ENCODE measurements around the gene RAD23A. TPM values are rescaled to one million over a fixed set of nuclear protein-coding genes. Genes with fewer than 3 reads are reported as not detected.

The RAD23A gene
- total and polyA plus RNA-seq, 4 experiments from 2014 or later: 77.0 to 105 (median 93.5) TPM

DNA sequence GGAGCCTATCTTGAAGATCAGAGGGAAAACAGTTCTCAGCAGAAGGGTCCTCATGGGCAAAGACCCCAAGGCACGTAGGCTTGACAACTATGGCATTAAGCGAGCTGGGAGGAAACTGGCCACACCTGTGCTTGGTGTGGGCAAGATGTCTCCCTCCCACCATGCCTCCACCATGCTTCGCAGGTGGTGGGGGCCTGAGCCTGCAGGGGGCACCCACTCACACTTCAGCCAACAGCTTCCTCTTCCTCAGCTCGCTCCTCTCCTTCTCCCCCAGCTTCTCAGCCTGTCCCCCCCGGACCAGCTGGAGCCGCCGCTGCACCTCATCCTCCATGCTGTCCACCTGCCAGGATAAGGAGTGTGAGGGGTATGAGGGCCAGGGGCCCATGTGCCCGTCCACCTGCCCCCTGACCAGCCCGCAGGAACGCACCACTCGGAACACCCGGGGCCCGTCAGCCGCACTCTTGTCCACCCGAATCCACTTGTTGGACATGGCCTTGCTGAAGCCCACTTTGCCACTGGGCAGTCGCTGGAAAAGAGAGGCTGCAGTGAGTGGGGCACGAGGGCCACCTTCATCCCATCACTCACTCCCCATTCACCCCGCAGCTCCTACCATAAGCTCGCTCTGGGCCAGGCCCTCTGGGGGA is 15.5 kb upstream of the RAD23A start:
- Mint-ChIP-seq H3K27me3 (no peaks in the 10 kb centered on the region), H3K4me1 (peaks cover 14 to 27% (median 22%) of the 10 kb centered on the region in 4 donors), H3K27ac (no peak overlapping the region), H3K9me3 (no peaks in the 10 kb centered on the region), H3K4me3 (peak overlapping the region in 1 of 8 donors; percentile 17), H3K36me3 (peaks cover 18 to 40% of the 10 kb centered on the region in 2 donors)
- Histone ChIP-seq H3K4me3 (ENCODE audit: low read length in 2 of 2) (no peak overlapping the region), H3K36me3 (ENCODE audit: insufficient read depth, low read length) (peaks cover 40% of the 10 kb centered on the region), H3K9me3 (ENCODE audit: control insufficient read depth in 1 of 2, low read length in 2 of 2) (no peaks in the 10 kb centered on the region), H3K27me3 (ENCODE audit: insufficient read depth, low read length) (no peaks in the 10 kb centered on the region), H3K27ac (ENCODE audit: low read depth, low read length) (no peak overlapping the region), H3K4me1 (ENCODE audit: insufficient read depth, low read length) (peaks cover 24% of the 10 kb centered on the region)
- ChIA-PET POLR2A (ENCODE audit: partially characterized antibody) (interaction anchor here (0.6 to 1.4 kb wide), 3 partner anchors 9 to 39 kb away, joined by 3 to 4 read pairs (median 3); partner anchors contain the start of genes CALR and GCDH), CTCF (ENCODE audit: partially characterized antibody) (interaction anchor here (1.1 to 2.3 kb wide), 2 partner anchors 10 to 35 kb away, joined by 3 to 8 read pairs; no protein-coding TSS in a partner anchor)
- DNase-seq: no peak
- intact Hi-C loops (cut with micrococcal nuclease): loop anchor here (10.0 kb wide), 1 partner anchor 195 kb away; the partner anchor contains the start of genes GET3 and TRIR

DNA sequence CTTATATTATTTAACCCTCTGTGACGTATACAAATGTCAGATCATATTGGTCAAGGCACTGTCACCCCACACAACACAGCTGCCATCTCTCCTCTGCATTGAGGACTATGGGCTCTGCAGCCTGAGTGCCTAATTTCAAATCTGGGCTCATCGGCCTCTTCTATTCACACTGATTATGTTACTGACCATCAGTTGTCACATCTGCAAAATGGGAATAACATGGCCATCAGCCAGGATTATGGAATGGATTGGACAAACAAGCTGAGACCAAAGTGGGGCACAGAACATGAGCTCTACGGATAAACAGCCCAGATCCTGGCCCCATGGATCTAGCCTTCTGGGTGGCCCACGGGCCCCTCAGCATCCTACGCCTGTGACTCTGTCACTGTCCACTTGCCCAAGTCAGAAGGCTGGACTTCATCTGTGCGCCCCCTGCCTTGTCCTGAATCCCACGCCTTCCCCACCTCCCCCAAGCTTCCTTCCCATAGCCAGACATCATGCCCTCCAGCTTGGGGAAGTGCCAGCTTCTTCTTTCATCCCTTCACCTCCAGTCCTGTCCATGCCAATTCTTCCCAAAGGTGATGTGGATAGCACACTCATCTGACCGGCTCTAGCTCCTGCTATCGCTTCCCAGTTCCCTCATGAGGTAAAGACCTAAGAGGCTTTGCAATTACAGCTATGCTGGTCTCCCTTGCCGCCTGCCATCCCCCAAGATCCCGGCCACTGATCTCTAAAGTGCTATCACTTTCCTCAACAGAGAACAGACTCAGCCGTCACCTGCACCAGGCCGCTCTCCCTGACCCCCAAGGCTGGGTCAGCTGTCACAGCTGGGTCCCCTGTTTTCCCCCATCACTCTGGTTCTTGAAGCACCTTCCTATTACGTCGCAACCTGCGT is 13.0 kb upstream of the RAD23A start:
- no peaks in the 10 kb centered on the region for H3K9me3 ChIP-seq (ENCODE audit: control insufficient read depth in 1 of 2, low read length in 2 of 2)
- peaks cover 10 to 28% of the 10 kb centered on the region in 2 donors for H3K36me3 Mint-ChIP-seq
- ChIA-PET POLR2A (ENCODE audit: partially characterized antibody) (interaction anchor here (0.7 to 3.5 kb wide), 12 partner anchors 9 to 252 kb away, joined by 3 to 41 read pairs (median 6); partner anchors contain the start of genes GCDH, JUNB, RAD23A and SYCE2), CTCF (ENCODE audit: partially characterized antibody) (interaction anchor here (1.3 to 2.3 kb wide), 9 partner anchors 13 to 172 kb away, joined by 3 to 15 read pairs (median 5); partner anchors contain the start of genes GCDH and SYCE2)
- peaks cover 17 to 31% (median 25%) of the 10 kb centered on the region in 4 donors for H3K4me1 Mint-ChIP-seq
- H3K27me3 Mint-ChIP-seq: no peaks in the 10 kb centered on the region
- no peak for DNase-seq
- H3K4me3 Mint-ChIP-seq: peak overlapping the region; percentile 94 to 99 (median 97)
- peak overlapping the region; percentile 80 to 86 for H3K4me3 ChIP-seq (ENCODE audit: low read length in 2 of 2)
- H3K27me3 ChIP-seq (ENCODE audit: insufficient read depth, low read length): no peaks in the 10 kb centered on the region
- intact Hi-C loops (cut with micrococcal nuclease): loop anchor here (1.0 to 10.0 kb wide), 3 partner anchors 13 to 198 kb away; partner anchors contain the start of genes GET3, RAD23A and TRIR
- peak overlapping the region; percentile 62 to 97 (median 96) for H3K27ac Mint-ChIP-seq
- peaks cover 30% of the 10 kb centered on the region for H3K4me1 ChIP-seq (ENCODE audit: insufficient read depth, low read length)
- peaks cover 29% of the 10 kb centered on the region for H3K36me3 ChIP-seq (ENCODE audit: insufficient read depth, low read length)
- peak overlapping the region; percentile 71 for H3K27ac ChIP-seq (ENCODE audit: low read depth, low read length)
- no peaks in the 10 kb centered on the region for H3K9me3 Mint-ChIP-seq

DNA sequence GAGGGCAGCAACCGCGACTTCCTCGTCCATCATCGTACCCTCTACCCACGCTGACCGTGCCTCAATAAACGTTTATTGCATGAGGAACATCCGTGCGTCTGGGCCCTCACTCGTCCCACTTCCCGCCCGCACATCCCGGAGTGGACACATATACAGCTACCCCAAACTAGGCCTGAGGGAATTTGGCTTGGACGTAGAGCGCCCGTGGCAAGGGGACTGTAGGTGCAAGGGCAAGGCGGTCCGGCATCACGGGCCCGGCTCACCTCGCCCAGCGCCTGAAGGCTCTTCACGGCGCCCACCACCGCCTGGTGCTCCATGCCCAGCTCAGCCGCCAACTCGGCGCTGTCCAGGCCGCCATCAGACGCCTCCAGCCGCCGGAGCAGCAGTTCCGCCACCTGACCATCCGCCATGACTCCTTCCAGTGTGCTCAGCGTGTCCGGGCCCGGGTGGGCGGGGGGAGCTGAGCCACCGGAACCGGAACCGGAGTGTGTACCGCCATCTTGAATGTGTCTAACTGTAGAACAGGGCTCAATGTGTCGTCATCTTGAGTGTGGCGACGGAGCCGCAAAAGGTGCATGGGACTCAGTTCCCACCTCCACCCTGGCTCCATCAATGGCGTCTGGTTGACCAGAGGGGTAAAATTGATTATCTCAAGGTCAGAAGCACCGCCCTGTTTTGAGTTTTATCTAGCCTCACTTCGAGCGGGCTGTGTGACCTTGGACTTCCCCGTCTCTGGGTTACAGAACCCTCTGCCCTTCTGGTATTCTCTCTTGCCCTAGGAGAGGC is 12.2 kb upstream of the RAD23A start, which contains the start of gene FARSA:
Gene FARSA (minus strand): TSS at position 425 of the 786 bp plus-strand sequence. CDS start 15 bp downstream, at position 410.
- H3K27me3 Mint-ChIP-seq: no peaks in the 10 kb centered on the region
- Histone ChIP-seq H3K27ac (ENCODE audit: low read depth, low read length) (peak within 1 kb of the TSS; percentile 71), H3K4me1 (ENCODE audit: insufficient read depth, low read length) (peaks cover 34% of the 10 kb centered on the region), H3K4me3 (ENCODE audit: low read length in 2 of 2) (peak within 1 kb of the TSS; percentile 80 to 86), H3K27me3 (ENCODE audit: insufficient read depth, low read length) (no peaks in the 10 kb centered on the region), H3K9me3 (ENCODE audit: control insufficient read depth in 1 of 2, low read length in 2 of 2) (no peaks in the 10 kb centered on the region), H3K36me3 (ENCODE audit: insufficient read depth, low read length) (peaks cover 23% of the 10 kb centered on the region)
- peaks cover 0 to 2% (median 0%) of the 10 kb centered on the region in 8 donors for H3K9me3 Mint-ChIP-seq
- peak within 1 kb of the TSS; percentile 79 to 97 (median 96) for H3K27ac Mint-ChIP-seq
- ChIA-PET POLR2A (ENCODE audit: partially characterized antibody) (interaction anchor here (1.2 to 3.5 kb wide), 11 partner anchors 9 to 166 kb away, joined by 3 to 41 read pairs (median 6); partner anchors contain the start of genes GCDH, JUNB, RAD23A and SYCE2), CTCF (ENCODE audit: partially characterized antibody) (interaction anchor here (1.2 to 2.3 kb wide), 10 partner anchors 14 to 171 kb away, joined by 3 to 15 read pairs (median 4); partner anchors contain the start of genes GCDH and SYCE2)
- DNase-seq: peak; percentile 79 to 92 (median 80)
- H3K36me3 Mint-ChIP-seq: peaks cover 5 to 27% of the 10 kb centered on the region in 2 donors
- H3K4me3 Mint-ChIP-seq: peak within 1 kb of the TSS; percentile 94 to 99 (median 97)
- intact Hi-C loops (cut with micrococcal nuclease): loop anchor here (1.0 to 10.0 kb wide), 3 partner anchors 12 to 199 kb away; partner anchors contain the start of genes GET3, RAD23A and TRIR
- H3K4me1 Mint-ChIP-seq: peaks cover 18 to 40% (median 28%) of the 10 kb centered on the region in 4 donors

DNA sequence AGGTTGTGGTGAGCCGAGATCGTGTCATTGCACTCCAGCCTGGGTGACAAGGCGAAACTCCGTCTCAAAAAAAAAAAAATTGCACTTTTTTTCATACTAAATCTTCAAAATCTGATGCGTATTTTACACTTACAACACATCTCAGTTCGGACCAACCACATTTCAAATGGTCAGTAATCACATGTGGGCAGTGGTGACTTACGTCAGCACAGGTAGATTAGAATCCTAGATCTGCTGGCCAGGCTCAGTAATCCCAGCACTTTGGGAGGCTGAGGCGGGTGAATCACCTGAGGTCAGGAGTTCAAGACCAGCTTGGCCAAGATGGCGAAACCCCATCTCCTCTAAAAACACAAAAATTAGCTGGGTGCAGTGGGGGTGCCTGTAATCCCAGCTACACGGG is 10.6 kb upstream of the RAD23A start:
- no peaks in the 10 kb centered on the region for H3K27me3 ChIP-seq (ENCODE audit: insufficient read depth, low read length)
- intact Hi-C loops (cut with micrococcal nuclease): loop anchor here (10.0 kb wide), 1 partner anchor 200 kb away; the partner anchor contains the start of genes GET3 and TRIR
- H3K9me3 Mint-ChIP-seq: peaks cover 0 to 7% (median 0%) of the 10 kb centered on the region in 8 donors
- peak overlapping the region in 1 of 7 donors; percentile 60 for H3K27ac Mint-ChIP-seq
- no peaks in the 10 kb centered on the region for H3K27me3 Mint-ChIP-seq
- no peak for DNase-seq
- H3K4me1 Mint-ChIP-seq: peaks cover 24 to 56% (median 39%) of the 10 kb centered on the region in 4 donors
- ChIA-PET POLR2A (ENCODE audit: partially characterized antibody) (interaction anchor here (3.0 to 3.5 kb wide), 3 partner anchors 21 to 50 kb away, joined by 17 to 41 read pairs (median 26); partner anchors contain the start of gene GCDH), CTCF (ENCODE audit: partially characterized antibody) (no interaction called here)
- H3K4me3 ChIP-seq (ENCODE audit: low read length in 2 of 2): no peak overlapping the region
- H3K4me1 ChIP-seq (ENCODE audit: insufficient read depth, low read length): peaks cover 44% of the 10 kb centered on the region
- H3K36me3 ChIP-seq (ENCODE audit: insufficient read depth, low read length): peaks cover 13% of the 10 kb centered on the region
- peak overlapping the region in 2 of 8 donors; percentile 40 to 54 for H3K4me3 Mint-ChIP-seq
- H3K27ac ChIP-seq (ENCODE audit: low read depth, low read length): no peak overlapping the region
- H3K36me3 Mint-ChIP-seq: peaks cover 10 to 31% of the 10 kb centered on the region in 2 donors
- H3K9me3 ChIP-seq (ENCODE audit: control insufficient read depth in 1 of 2, low read length in 2 of 2): no peaks in the 10 kb centered on the region

DNA sequence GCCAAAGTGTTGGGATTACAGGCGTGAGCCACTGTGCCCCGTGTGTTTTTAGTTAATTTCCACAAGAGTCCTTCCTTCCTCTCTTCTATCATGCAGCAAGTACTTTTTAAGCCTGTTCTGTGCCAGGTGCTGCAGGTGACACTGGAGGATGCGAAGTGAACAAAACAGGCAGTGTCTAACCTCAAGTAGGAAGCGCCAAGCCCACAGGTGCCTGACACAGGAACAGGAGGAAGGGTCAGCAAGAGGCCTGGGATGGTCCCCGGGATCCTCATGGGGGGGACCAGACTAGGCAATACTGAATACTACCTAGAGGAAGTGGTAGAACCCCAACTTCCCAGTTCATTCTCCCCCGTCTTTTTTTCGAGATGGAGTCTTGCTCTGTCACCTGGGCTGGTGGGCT is 9.1 kb upstream of the RAD23A start:
- no peak overlapping the region for H3K27ac ChIP-seq (ENCODE audit: low read depth, low read length)
- peaks cover 20% of the 10 kb centered on the region for H3K36me3 ChIP-seq (ENCODE audit: insufficient read depth, low read length)
- H3K27me3 ChIP-seq (ENCODE audit: insufficient read depth, low read length): no peaks in the 10 kb centered on the region
- peaks cover 0 to 7% (median 0%) of the 10 kb centered on the region in 8 donors for H3K9me3 Mint-ChIP-seq
- peak overlapping the region in 1 of 7 donors; percentile 32 for H3K27ac Mint-ChIP-seq
- H3K36me3 Mint-ChIP-seq: peaks cover 19 to 42% of the 10 kb centered on the region in 2 donors
- no peak overlapping the region for H3K4me3 ChIP-seq (ENCODE audit: low read length in 2 of 2)
- ChIA-PET POLR2A (ENCODE audit: partially characterized antibody) (interaction anchor here (3.1 kb wide), 1 partner anchor 11 kb away, joined by 12 read pairs; no protein-coding TSS in a partner anchor), CTCF (ENCODE audit: partially characterized antibody) (interaction anchor here (1.3 kb wide), 1 partner anchor 29 kb away, joined by 6 read pairs; no protein-coding TSS in a partner anchor)
- intact Hi-C loops (cut with micrococcal nuclease): loop anchor here (10.0 kb wide), 1 partner anchor 202 kb away; the partner anchor contains the start of genes GET3 and TRIR
- no peaks in the 10 kb centered on the region for H3K9me3 ChIP-seq (ENCODE audit: control insufficient read depth in 1 of 2, low read length in 2 of 2)
- H3K4me3 Mint-ChIP-seq: peak overlapping the region in 2 of 8 donors; percentile 44 to 74
- peaks cover 54% of the 10 kb centered on the region for H3K4me1 ChIP-seq (ENCODE audit: insufficient read depth, low read length)
- H3K4me1 Mint-ChIP-seq: peaks cover 28 to 64% (median 45%) of the 10 kb centered on the region in 4 donors
- DNase-seq: no peak
- no peaks in the 10 kb centered on the region for H3K27me3 Mint-ChIP-seq

Measured in CD4-positive, alpha-beta memory T cell (primary cell).